SHP77 treated with DMSO at 0.1 percent for 48 hours (cell line): ENCODE measurements around the gene OTUD1.

Source experiments
- DNase-seq: peaks from one replicate; lab custom pipeline; 2025; lab: John Stamatoyannopoulos, UW

The OTUD1 gene

GRCh38 chr10:23469596-23470237 lies 30.8 kb downstream of the OTUD1 start:
- no peak for DNase-seq

- DNase-seq: no peak
Observed at GRCh38 chr10:23472181-23472580, 33.3 kb downstream of the OTUD1 start.

- DNase-seq: no peak
Observed at GRCh38 chr10:23474081-23474480, 35.2 kb downstream of the OTUD1 start.

- no peak for DNase-seq
Observed at GRCh38 chr10:23474626-23475025, 35.8 kb downstream of the OTUD1 start.

GRCh38 chr10:23478570-23478969 lies 39.7 kb downstream of the OTUD1 start:
- DNase-seq: no peak

GRCh38 chr10:23479798-23480473 lies 41.1 kb downstream of the OTUD1 start:
- no peak for DNase-seq

- DNase-seq: no peak
Observed at GRCh38 chr10:23481363-23481961, 42.6 kb downstream of the OTUD1 start.

GRCh38 chr10:23490115-23490514 lies 51.2 kb downstream of the OTUD1 start:
- DNase-seq: no peak
